ENCODE measurements around the gene ZBBX.

Gene ZBBX

DNA sequence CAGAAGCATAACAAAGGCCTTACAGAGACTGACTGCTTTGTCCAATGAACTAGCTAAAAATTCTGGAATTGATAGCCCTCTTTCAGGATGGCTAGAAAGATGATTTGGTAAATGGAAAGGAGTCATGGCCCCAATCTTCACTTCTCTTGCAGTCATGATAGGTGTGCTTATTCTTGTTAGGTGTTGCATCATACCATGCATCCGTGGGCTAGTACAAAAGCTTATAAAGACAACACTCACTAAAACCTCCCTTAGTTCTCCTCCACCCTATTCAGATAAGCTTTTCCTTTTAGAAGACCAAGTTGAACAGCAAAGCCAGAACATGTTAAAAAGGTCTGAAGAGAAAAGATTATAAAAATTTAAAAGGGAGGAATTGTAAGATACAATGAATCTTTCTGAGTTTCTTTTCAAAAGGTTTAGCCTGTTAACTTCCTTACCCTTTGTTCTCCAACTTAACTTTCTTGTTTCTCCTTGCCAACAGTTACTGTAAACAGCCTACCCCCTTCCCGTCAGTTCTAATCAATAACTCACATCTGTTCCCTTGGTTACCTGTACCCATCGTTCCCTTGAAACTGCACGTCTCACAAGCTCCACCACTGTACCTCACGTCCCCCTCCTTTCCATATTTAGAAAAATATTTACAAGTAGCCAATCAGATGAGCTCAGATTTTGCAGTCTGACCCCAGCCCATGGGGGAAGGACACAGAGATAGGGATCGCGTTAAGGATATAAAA, 105.8 kb downstream of the ZBBX start:
- no peak for DNase-seq
- TF ChIP-seq POLR2A (IDR thresholded peaks at IDR 0.05; ENCODE audit: low read length): no peak

DNA sequence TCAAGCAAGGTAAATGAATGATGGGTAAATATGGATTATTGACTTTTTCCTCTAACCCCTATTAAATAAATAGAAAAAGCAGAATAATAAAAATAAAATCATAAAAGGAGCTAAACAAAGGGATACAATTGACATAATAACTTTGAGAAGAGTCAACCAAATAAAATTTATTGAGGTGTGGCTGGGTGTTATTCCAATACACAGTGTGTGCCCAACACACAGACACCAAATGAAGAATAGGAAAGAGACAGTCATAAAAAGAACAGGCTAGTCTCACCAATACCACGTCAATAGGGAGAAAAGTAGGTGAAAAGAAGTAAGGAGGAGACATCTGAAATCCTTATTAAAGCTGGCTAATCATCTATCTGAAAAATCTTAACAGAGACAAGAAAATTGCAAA, 127.1 kb downstream of the ZBBX start:
- no peak for DNase-seq
- TF ChIP-seq POLR2A (IDR thresholded peaks at IDR 0.05; ENCODE audit: low read length): no peak
- no peak for TF ChIP-seq GATA1 (IDR thresholded peaks at IDR 0.05; ENCODE audit: low read depth, low read length)

DNA sequence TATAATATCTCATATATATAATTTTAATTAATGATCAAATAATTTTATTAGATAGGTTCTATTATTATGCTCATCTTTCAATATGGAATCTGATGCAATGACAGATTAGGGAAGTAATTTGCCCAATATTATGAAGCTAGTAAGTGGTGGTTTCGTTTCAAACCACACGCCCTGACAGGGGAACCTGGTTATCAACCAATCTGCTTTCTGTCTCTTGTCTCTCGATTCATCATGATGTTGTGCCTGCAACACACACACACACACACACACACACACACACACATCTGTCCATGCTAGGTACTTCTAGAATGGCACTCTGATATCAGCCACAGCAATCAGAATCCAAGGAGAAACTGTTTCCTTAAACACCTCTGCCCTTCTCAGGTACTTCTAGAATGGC, 128.4 kb downstream of the ZBBX start:
- no peak for DNase-seq
- no peak for TF ChIP-seq GATA1 (IDR thresholded peaks at IDR 0.05; ENCODE audit: low read depth, low read length)
- no peak for TF ChIP-seq POLR2A (IDR thresholded peaks at IDR 0.05; ENCODE audit: low read length)

DNA sequence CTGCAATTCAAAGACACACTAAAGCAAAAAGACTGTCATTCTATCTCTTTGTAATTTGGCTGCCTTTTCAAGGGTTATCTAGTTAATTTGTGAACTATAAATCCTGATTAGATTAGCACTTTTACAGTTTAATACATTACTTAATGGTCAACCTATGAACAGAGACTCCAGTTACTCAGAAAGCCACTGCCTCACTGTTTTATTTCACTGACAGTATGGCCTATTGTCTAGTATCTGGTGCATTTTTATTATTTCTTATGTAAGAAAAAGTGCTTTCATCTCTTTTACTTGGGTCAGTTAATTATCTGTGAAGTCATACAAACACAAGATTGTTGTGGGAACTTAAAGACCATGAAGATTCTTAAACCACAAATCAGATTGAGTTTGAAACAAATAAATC, 133.8 kb downstream of the ZBBX start:
- TF ChIP-seq GATA1 (IDR thresholded peaks at IDR 0.05; ENCODE audit: low read depth, low read length) (no peak), POLR2A (IDR thresholded peaks at IDR 0.05; ENCODE audit: low read length) (no peak)
- no peak for DNase-seq

DNA sequence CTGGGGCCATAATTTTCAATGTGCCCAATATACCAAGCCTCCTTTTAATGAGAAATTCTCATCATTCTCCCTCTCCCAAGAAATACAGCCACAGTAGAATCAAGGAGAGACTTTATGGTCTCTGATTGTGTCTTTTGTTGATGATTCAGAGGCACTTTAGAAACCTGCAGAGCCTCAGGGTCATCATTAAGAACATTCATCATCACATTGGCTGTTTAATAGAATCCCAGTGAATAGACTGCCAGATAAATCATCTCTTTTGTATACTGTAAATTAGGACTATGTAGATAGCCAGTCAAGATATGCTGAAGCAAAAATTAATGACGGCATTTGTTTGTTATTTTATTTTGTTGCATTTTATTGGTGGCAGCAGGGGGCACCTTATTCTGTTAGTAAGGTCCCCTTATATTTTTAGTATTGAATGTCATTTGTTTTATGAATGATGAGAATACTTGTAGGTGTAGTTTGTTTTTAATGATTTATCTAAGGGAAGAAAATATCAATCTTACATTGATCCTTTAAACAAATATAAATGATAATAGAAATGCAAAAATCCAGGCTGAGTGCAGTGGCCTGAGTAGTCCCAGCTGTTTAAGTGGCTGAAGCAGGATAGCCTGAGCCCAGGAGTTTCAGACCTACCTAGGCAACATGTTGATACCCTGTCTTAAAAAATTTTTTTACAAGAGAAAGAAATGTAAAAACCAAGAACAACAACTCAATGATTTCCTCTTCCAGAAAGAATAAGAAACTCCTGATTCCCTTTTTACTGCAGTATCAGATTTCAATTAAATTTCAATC, 138.8 kb downstream of the ZBBX start:
- DNase-seq: no peak
- TF ChIP-seq GATA1 (IDR thresholded peaks at IDR 0.05; ENCODE audit: low read depth, low read length): no peak
- TF ChIP-seq POLR2A (IDR thresholded peaks at IDR 0.05; ENCODE audit: low read length): no peak

DNA sequence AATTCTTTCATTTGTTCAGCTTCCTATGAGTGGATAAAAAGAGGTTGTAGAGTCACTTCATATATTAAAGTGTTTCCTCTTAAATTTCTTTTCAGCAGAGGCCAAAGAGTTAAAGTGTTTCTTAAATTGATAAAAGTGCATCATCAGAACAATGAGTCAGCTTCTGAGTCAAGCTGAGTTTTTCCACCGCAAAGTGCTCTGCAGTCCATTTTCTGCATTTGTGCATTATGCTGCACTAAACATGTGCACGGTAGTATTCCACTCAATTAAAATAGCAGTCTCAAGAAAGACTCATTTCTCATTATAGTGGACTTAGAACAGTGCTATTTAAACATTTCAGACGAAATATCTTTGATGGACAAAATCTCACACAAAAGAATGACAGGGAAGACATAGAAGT, 152.0 kb downstream of the ZBBX start:
- DNase-seq: no peak
- TF ChIP-seq GATA1 (IDR thresholded peaks at IDR 0.05; ENCODE audit: low read depth, low read length) (no peak), POLR2A (IDR thresholded peaks at IDR 0.05; ENCODE audit: low read length) (no peak)

DNA sequence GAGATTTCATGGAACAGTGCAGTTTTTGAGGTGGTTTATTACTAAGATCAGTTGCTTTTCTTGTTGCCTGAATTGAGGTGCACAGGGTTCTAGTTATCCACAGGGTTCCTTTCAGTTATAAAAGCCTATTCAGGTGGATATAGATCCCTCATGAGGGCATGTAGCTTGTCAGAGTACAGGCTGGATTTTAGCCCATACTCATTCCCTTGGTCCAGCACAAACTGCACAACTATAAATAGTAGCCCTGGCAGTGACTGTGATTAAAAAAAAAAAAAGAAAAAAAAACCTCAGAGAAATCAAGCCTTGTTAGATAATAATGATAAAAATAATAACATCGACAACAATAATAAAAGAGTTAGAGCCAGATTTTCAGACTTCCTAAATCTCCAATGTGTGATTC, 154.3 kb downstream of the ZBBX start:
- DNase-seq: no peak
- TF ChIP-seq POLR2A (IDR thresholded peaks at IDR 0.05; ENCODE audit: low read length): no peak
- TF ChIP-seq GATA1 (IDR thresholded peaks at IDR 0.05; ENCODE audit: low read depth, low read length): no peak

DNA sequence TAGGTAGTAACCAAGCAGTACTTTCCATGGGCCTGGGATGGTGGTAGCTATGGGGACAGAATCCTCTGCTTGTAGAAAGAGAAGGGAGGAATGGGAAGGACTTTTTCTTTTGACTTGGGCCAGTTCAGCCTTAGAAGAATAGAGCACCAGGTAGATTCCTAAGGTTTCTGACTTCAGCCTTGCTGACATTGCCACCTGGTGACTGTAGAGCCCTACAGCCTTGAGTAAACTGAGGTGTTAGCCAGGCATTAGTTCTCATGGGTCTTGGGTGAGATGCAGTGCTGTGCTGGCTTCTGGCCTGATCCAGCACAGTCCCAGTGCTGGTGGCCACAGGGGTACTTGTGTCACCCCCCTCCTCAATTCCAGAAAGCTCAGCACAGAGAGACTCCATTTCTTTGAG, 171.1 kb downstream of the ZBBX start:
- TF ChIP-seq POLR2A (IDR thresholded peaks at IDR 0.05; ENCODE audit: low read length) (no peak), GATA1 (IDR thresholded peaks at IDR 0.05; ENCODE audit: low read depth, low read length) (no peak)
- DNase-seq: no peak

DNA sequence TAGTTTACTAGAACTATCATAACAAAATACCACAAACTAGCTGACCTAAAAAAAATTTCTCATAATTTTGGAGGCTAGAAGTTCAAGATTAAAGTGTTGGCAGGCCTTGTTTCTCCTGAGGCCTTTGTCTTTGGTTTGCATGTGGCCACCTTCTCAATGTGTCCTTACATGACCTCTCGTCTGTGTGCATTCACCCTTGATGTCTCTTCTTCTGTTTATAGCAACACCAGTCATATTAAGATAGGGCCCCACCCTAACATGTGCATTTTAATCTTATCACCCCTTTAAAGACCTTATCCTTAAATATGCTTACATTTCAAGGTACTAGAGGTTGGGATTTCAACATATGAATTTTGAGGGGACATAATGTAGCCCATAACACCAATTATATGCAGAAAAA, 177.0 kb downstream of the ZBBX start:
- TF ChIP-seq POLR2A (IDR thresholded peaks at IDR 0.05; ENCODE audit: low read length) (no peak), GATA1 (IDR thresholded peaks at IDR 0.05; ENCODE audit: low read depth, low read length) (no peak)
- peak; percentile 1 to 53 for DNase-seq

DNA sequence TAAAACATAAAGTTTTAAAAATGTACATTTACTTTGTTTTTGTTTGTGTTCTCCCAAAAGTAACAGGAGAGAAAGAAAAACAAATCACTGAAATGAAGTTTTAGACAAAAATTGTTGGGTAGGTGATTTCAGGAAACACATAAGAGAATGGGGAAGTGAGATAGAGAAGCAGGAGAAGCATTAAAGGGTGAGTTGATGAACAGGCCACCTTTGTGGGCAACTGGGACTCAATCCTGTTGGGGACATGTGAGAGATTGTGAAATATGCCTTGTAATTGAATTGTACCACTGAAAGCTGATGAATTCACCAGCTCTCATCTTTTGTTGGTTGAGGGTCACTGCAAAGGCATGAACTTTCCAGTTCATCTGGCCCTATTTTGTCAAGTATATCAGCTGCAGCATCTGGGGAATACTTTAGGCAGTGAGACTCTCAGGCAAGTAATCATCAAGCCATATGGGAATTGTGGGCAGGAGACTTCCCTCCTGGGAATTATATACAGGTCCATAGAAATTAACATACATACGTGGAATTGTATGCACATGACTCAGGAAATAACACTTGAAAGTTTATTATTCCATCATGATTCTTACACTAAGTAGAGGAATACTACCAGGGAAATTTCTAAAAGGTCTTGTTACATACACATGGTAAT, 181.0 kb downstream of the ZBBX start:
- no peak for TF ChIP-seq POLR2A (IDR thresholded peaks at IDR 0.05; ENCODE audit: low read length)
- no peak for TF ChIP-seq GATA1 (IDR thresholded peaks at IDR 0.05; ENCODE audit: low read depth, low read length)
- no peak for DNase-seq

Data from erythroblast (primary cell).